ENCODE data around the gene PTPN13.

Gene PTPN13

DNA sequence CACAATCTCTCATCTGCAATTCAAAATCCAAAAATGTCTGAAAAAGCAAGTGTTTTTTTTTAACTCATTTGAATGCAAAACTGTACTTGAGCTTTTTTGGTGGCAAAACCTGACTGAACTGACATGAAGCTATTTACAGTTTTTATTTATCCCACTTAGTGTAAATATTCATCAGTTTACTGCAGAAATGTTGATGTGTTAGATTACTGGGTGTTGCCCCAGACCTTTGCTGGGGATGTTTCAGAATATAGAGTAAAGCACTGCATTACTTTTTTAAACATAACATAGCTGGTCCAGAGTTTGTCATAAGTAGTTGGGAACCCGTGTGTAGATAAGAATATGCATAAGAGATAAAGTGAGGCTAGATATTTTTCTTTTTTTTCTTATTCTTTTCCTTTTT is 27.3 kb downstream of the PTPN13 start:
- DNase-seq (no peak), ATAC-seq (ENCODE audit: insufficient read depth, low read depth) (no peak)
- H3K9ac ChIP-seq (ENCODE audit: low read depth, low read length): no peak overlapping the region
- no peak overlapping the region for H3K4me3 ChIP-seq (ENCODE audit: low read depth in 1 of 2, low read length in 2 of 2)
- no peak overlapping the region for H3K4me2 ChIP-seq (ENCODE audit: insufficient read depth, low read length)
- no peaks in the 10 kb centered on the region for H3K27me3 ChIP-seq (ENCODE audit: insufficient read depth, low read length, poor library complexity)
- no peaks in the 10 kb centered on the region for H3K4me1 ChIP-seq (ENCODE audit: insufficient read depth, low read length)
- H2AFZ ChIP-seq (ENCODE audit: low read depth, low read length): no peak overlapping the region
- H4K20me1 ChIP-seq (ENCODE audit: insufficient read depth, low read length): no peaks in the 10 kb centered on the region
- no peaks in the 10 kb centered on the region for H3K9me3 ChIP-seq (ENCODE audit: insufficient read depth, low read length, severe bottlenecking)
- TF ChIP-seq CTCF (IDR thresholded peaks at IDR 0.05; ENCODE audit: borderline replicate concordance, extremely low read depth, low read length, poor library complexity, severe bottlenecking) (no peak), EZH2 (IDR thresholded peaks at IDR 0.05; ENCODE audit: borderline replicate concordance, low read depth, low read length, severe bottlenecking) (no peak)
- H3K27ac ChIP-seq (ENCODE audit: low read length): no peak overlapping the region
- no peaks in the 10 kb centered on the region for H3K79me2 ChIP-seq (ENCODE audit: insufficient read depth, low read length)
- H3K36me3 ChIP-seq (ENCODE audit: insufficient read depth, low read length): no peaks in the 10 kb centered on the region

- no peaks in the 10 kb centered on the region for H3K4me1 ChIP-seq (ENCODE audit: insufficient read depth, low read length)
- H3K27ac ChIP-seq (ENCODE audit: low read length): no peak overlapping the region
- H3K9me3 ChIP-seq (ENCODE audit: insufficient read depth, low read length, severe bottlenecking): no peaks in the 10 kb centered on the region
- TF ChIP-seq EZH2 (IDR thresholded peaks at IDR 0.05; ENCODE audit: borderline replicate concordance, low read depth, low read length, severe bottlenecking) (no peak), CTCF (IDR thresholded peaks at IDR 0.05; ENCODE audit: borderline replicate concordance, extremely low read depth, low read length, poor library complexity, severe bottlenecking) (no peak)
- H3K79me2 ChIP-seq (ENCODE audit: insufficient read depth, low read length): no peaks in the 10 kb centered on the region
- no peaks in the 10 kb centered on the region for H3K36me3 ChIP-seq (ENCODE audit: insufficient read depth, low read length)
- no peaks in the 10 kb centered on the region for H4K20me1 ChIP-seq (ENCODE audit: insufficient read depth, low read length)
- no peak for DNase-seq
- H3K27me3 ChIP-seq (ENCODE audit: insufficient read depth, low read length, poor library complexity): no peaks in the 10 kb centered on the region
- no peak overlapping the region for H3K4me3 ChIP-seq (ENCODE audit: low read depth in 1 of 2, low read length in 2 of 2)
- no peak overlapping the region for H3K9ac ChIP-seq (ENCODE audit: low read depth, low read length)
- H2AFZ ChIP-seq (ENCODE audit: low read depth, low read length): no peak overlapping the region
- no peak overlapping the region for H3K4me2 ChIP-seq (ENCODE audit: insufficient read depth, low read length)
- ATAC-seq (ENCODE audit: insufficient read depth, low read depth): no peak
Measured at GRCh38 chr4:86626066-86626465, 32.0 kb downstream of the PTPN13 start.

GRCh38 chr4:86627462-86628135 is 33.5 kb downstream of the PTPN13 start:
- H3K27me3 ChIP-seq (ENCODE audit: insufficient read depth, low read length, poor library complexity): no peaks in the 10 kb centered on the region
- H3K9me3 ChIP-seq (ENCODE audit: insufficient read depth, low read length, severe bottlenecking): no peaks in the 10 kb centered on the region
- H3K27ac ChIP-seq (ENCODE audit: low read length): no peak overlapping the region
- H3K36me3 ChIP-seq (ENCODE audit: insufficient read depth, low read length): no peaks in the 10 kb centered on the region
- H4K20me1 ChIP-seq (ENCODE audit: insufficient read depth, low read length): no peaks in the 10 kb centered on the region
- DNase-seq (no peak), ATAC-seq (ENCODE audit: insufficient read depth, low read depth) (no peak)
- no peak overlapping the region for H3K4me2 ChIP-seq (ENCODE audit: insufficient read depth, low read length)
- H3K4me3 ChIP-seq (ENCODE audit: low read depth in 1 of 2, low read length in 2 of 2): no peak overlapping the region
- no peaks in the 10 kb centered on the region for H3K4me1 ChIP-seq (ENCODE audit: insufficient read depth, low read length)
- TF ChIP-seq CTCF (IDR thresholded peaks at IDR 0.05; ENCODE audit: borderline replicate concordance, extremely low read depth, low read length, poor library complexity, severe bottlenecking): no peak
- no peak for TF ChIP-seq EZH2 (IDR thresholded peaks at IDR 0.05; ENCODE audit: borderline replicate concordance, low read depth, low read length, severe bottlenecking)
- no peaks in the 10 kb centered on the region for H3K79me2 ChIP-seq (ENCODE audit: insufficient read depth, low read length)
- H3K9ac ChIP-seq (ENCODE audit: low read depth, low read length): no peak overlapping the region
- H2AFZ ChIP-seq (ENCODE audit: low read depth, low read length): no peak overlapping the region
